Stomach (tissue), 9 donors: ENCODE measurements around the gene PLXNA1. TPM values are rescaled to one million over a fixed set of nuclear protein-coding genes. Genes with fewer than 3 reads are reported as not detected.

ENCODE experiments used
- DNase-seq, 2 donors: peaks; one replicate each; pipeline versions ENCODE4 v3.0.0 to v3.0.0-alpha.2; 2013 to 2019
- H3K27ac ChIP-seq, 5 donors: fragments of 200-600 bp in 4 of 5; sonication (generic) in 4 of 5; one replicate each; pipeline ENCODE4 v1.5.1; 2013 to 2019; ENCODE audit warnings: mild to moderate bottlenecking in 1 of 5, moderate library complexity in 1 of 5
- H3K27me3 ChIP-seq, 3 donors: fragments of 200-600 bp; sonication (generic); one replicate each; pipeline ENCODE4 v1.5.1; 2017 to 2019; ENCODE audit warnings: mixed run types in 1 of 3
- H3K36me3 ChIP-seq, 4 donors: fragments of 200-600 bp; sonication (generic); 1 replicate in 3 of 4; 2 replicates in 1 of 4; pipeline ENCODE4 v1.5.1; 2016 to 2019
- H3K4me1 ChIP-seq, 4 donors: fragments of 200-600 bp; sonication (generic); one replicate each; pipeline ENCODE4 v1.5.1; 2016 to 2019
- H3K4me3 ChIP-seq, 4 donors: fragments of 200-600 bp; sonication (generic) in 3 of 4; one replicate each; pipeline ENCODE4 v1.5.1; 2016 to 2019; ENCODE audit warnings: mild to moderate bottlenecking in 1 of 4
- H3K9me3 ChIP-seq, 4 donors: fragments of 200-600 bp; sonication (generic); one replicate each; pipeline ENCODE4 v1.5.1; 2016 to 2019
- CTCF ChIP-seq, 7 experiments: fragments of 450-650 bp in 4 of 7; fragments of 200-600 bp in 3 of 7; sonication (generic) in 3 of 7; IDR thresholded peaks; one replicate each; pipeline ENCODE4 v1.5.1; 2016 to 2019; ENCODE audit warnings: antibody characterized with exemption in 7 of 7, control low read depth in 2 of 7, mild to moderate bottlenecking in 1 of 7
- EP300 ChIP-seq: sonication (generic); formaldehyde crosslinking; IDR thresholded peaks from one replicate; pipeline ENCODE4 v1.6.1; 2017; ENCODE audit warnings: antibody characterized with exemption
- POLR2A ChIP-seq, 4 donors: fragments of 450-650 bp; IDR thresholded peaks; one replicate each; pipeline ENCODE4 v1.6.1; 2016; ENCODE audit warnings: antibody characterized with exemption in 4 of 4, control low read depth in 2 of 4, mild to moderate bottlenecking in 1 of 4, moderate library complexity in 1 of 4
- POLR2AphosphoS5 ChIP-seq, 3 donors: sonication (generic); formaldehyde crosslinking; IDR thresholded peaks; one replicate each; pipeline ENCODE4 v1.6.1; 2016; ENCODE audit warnings: antibody characterized with exemption in 3 of 3
- WGBS, 5 donors: extraction: QIAGEN DNeasy Blood & Tissue Kit in 3 of 5; methylation state at CpG; one replicate each; pipeline versions ENCODE4 v1.1.5 to v1.1.7; 2013 to 2018; 5-methylcytosine and 5-hydroxymethylcytosine counted together
- intact Hi-C: fragments of 100-400 bp; cut with DNase I; formaldehyde crosslinking; loops from one replicate; pipeline ENCODE4 v1.15.1; 2023; ENCODE audit warnings: low total_unique reads
- polyA plus RNA-seq, 3 donors: library from polyadenylated mRNA; stranded (reverse); fragments of 200-250 nt; gene quantifications; one replicate each; pipeline ENCODE4 v1.2.3, GENCODE V29; 2013
- total RNA-seq, 5 donors: library from RNA; depleted of rRNA; stranded (reverse); fragments of >200 nt; gene quantifications; one replicate each; pipeline versions ENCODE4 v1.1.0 to v1.2.3, GENCODE V29; 2014 to 2016
- donor health status: healthy with polysubstance abuse.
- donor health status: Bipolar disorder and iron deficiency.
- donor health status: healthy.

Gene PLXNA1
- total and polyA plus RNA-seq, 8 donors: 0.92 to 54.7 (median 13.9) TPM

GRCh38 chr3:126994661-126995245, 11.8 kb downstream of the PLXNA1 start:
- Histone ChIP-seq H3K9me3 (no peaks in the 10 kb centered on the region), H3K4me3 (no peak overlapping the region), H3K27me3 (no peaks in the 10 kb centered on the region), H3K36me3 (peaks cover 3 to 39% (median 30%) of the 10 kb centered on the region in 4 donors), H3K4me1 (peaks cover 11 to 56% (median 39%) of the 10 kb centered on the region in 4 donors), H3K27ac (peak overlapping the region in 2 of 5 donors; percentile 25 to 54)
- DNase-seq: no peak
- TF ChIP-seq POLR2A (IDR thresholded peaks at IDR 0.05) (no peak), EP300 (no peak), POLR2AphosphoS5 (IDR thresholded peaks at IDR 0.05) (no peak), CTCF (IDR thresholded peaks at IDR 0.05) (no peak)
- intact Hi-C loops: no loop called here
- WGBS, 5 donors: 28 to 55% (median 34%) methylated on average over 8 to 10 of the region's 10 CpGs

- no peak for DNase-seq
- H3K9me3 ChIP-seq: no peaks in the 10 kb centered on the region
- peaks cover 12 to 62% (median 45%) of the 10 kb centered on the region in 4 donors for H3K4me1 ChIP-seq
- no peak overlapping the region for H3K4me3 ChIP-seq
- WGBS, 5 donors: 49 to 67% (median 55%) methylated on average over 1 to 12 of the region's 12 CpGs
- intact Hi-C loops: no loop called here
- peak overlapping the region in 1 of 5 donors; percentile 54 for H3K27ac ChIP-seq
- TF ChIP-seq POLR2A (IDR thresholded peaks at IDR 0.05): no peak
- no peak for TF ChIP-seq POLR2AphosphoS5 (IDR thresholded peaks at IDR 0.05)
- no peak for TF ChIP-seq CTCF (IDR thresholded peaks at IDR 0.05)
- TF ChIP-seq EP300: no peak
- H3K27me3 ChIP-seq: no peaks in the 10 kb centered on the region
- H3K36me3 ChIP-seq: peaks cover 3 to 33% (median 24%) of the 10 kb centered on the region in 4 donors
Observed at GRCh38 chr3:126995254-126995780, 12.4 kb downstream of the PLXNA1 start.

- DNase-seq: no peak
- no peak overlapping the region for H3K4me3 ChIP-seq
- no peaks in the 10 kb centered on the region for H3K27me3 ChIP-seq
- H3K4me1 ChIP-seq: peaks cover 12 to 69% (median 48%) of the 10 kb centered on the region in 4 donors
- H3K36me3 ChIP-seq: peaks cover 3 to 26% (median 17%) of the 10 kb centered on the region in 4 donors
- 82 to 97% (median 95%) methylated on average over 8 to 11 of the region's 11 CpGs for WGBS, 5 donors
- intact Hi-C loops: no loop called here
- TF ChIP-seq EP300 (no peak), POLR2A (IDR thresholded peaks at IDR 0.05) (no peak), POLR2AphosphoS5 (IDR thresholded peaks at IDR 0.05) (no peak), CTCF (IDR thresholded peaks at IDR 0.05) (no peak)
- no peaks in the 10 kb centered on the region for H3K9me3 ChIP-seq
- H3K27ac ChIP-seq: no peak overlapping the region
Observed at GRCh38 chr3:126995926-126996512, 13.1 kb downstream of the PLXNA1 start.

- Histone ChIP-seq H3K27me3 (no peaks in the 10 kb centered on the region), H3K27ac (no peak overlapping the region), H3K9me3 (no peaks in the 10 kb centered on the region), H3K36me3 (peaks cover 0 to 17% (median 9%) of the 10 kb centered on the region in 4 donors), H3K4me3 (no peak overlapping the region), H3K4me1 (peaks cover 19 to 77% (median 54%) of the 10 kb centered on the region in 4 donors)
- no peak for DNase-seq
- no peak for TF ChIP-seq EP300
- TF ChIP-seq POLR2A (IDR thresholded peaks at IDR 0.05): no peak
- no peak for TF ChIP-seq POLR2AphosphoS5 (IDR thresholded peaks at IDR 0.05)
- no peak for TF ChIP-seq CTCF (IDR thresholded peaks at IDR 0.05)
- intact Hi-C loops: no loop called here
- 82 to 95% (median 92%) methylated on average over 2 to 7 of the region's 7 CpGs for WGBS, 5 donors
Observed at GRCh38 chr3:126996905-126997304, 14.0 kb downstream of the PLXNA1 start.
